ENCODE data around the gene ZSCAN31. TPM values are rescaled to one million over a fixed set of nuclear protein-coding genes. Genes with fewer than 3 reads are reported as not detected.
A peak's percentile ranks its signal among the peaks of the same experiment; 100 is the strongest.

The ZSCAN31 gene
- total and polyA plus RNA-seq, 9 of the 15 experiments (the other 6 are each of a cell fraction or from before 2014, with no cell fraction given), result 3.9 to 12.1 (median 7.0) TPM

GRCh38 chr6:28347119-28347518 is 11.2 kb upstream of the ZSCAN31 start (continued):
- no peak for TF ChIP-seq GTF3C2 (IDR thresholded peaks at IDR 0.05; ENCODE audit: borderline replicate concordance, extremely low read depth, insufficient read length)
- TF ChIP-seq CTBP1 (IDR thresholded peaks at IDR 0.05; ENCODE audit: borderline replicate concordance), result peak; percentile 40; the same call in 1 of the 2 replicates
- TF ChIP-seq NFYB (IDR thresholded peaks at IDR 0.05; ENCODE audit: extremely low read depth, insufficient read length), result no peak
- TF ChIP-seq RAD51 (IDR thresholded peaks at IDR 0.05; ENCODE audit: borderline replicate concordance, low read depth), result no peak
- no peak for TF ChIP-seq XRCC3 (IDR thresholded peaks at IDR 0.05)
- no peak for TF ChIP-seq FOXO4 (CRISPR knock-in tag; IDR thresholded peaks at IDR 0.05)
- TF ChIP-seq DMBX1 (CRISPR knock-in tag; IDR thresholded peaks at IDR 0.05; ENCODE audit: borderline replicate concordance), result peak; percentile 23; the same call in 1 of the 2 replicates
- no peak for TF ChIP-seq ZBTB26 (CRISPR knock-in tag; IDR thresholded peaks at IDR 0.05)
- TF ChIP-seq KAT7 (CRISPR knock-in tag; IDR thresholded peaks at IDR 0.05; ENCODE audit: borderline replicate concordance), result no peak
- peak; percentile 42; the same call in 1 of the 2 replicates for TF ChIP-seq ARID1B (IDR thresholded peaks at IDR 0.05)
- TF ChIP-seq ZEB2 (IDR thresholded peaks at IDR 0.05), result 0 out of 2 replicates have a peak, but pooled peaks have one; percentile 14
- TF ChIP-seq ETV5 (CRISPR knock-in tag; IDR thresholded peaks at IDR 0.05; ENCODE audit: low read depth), result no peak
- TF ChIP-seq ZZZ3 (IDR thresholded peaks at IDR 0.05), result no peak
- no peak for TF ChIP-seq ZNF436 (CRISPR knock-in tag; IDR thresholded peaks at IDR 0.05)
- TF ChIP-seq RCOR1 (IDR thresholded peaks at IDR 0.05; ENCODE audit: borderline replicate concordance in 1 of 2, low read depth in 2 of 2, low read length in 2 of 2), result peak in 1 of 2 experiments; percentile 75; a peak in 1 of 4 replicates
- no peak for TF ChIP-seq DEAF1 (CRISPR knock-in tag; IDR thresholded peaks at IDR 0.05)
- TF ChIP-seq HEY1 (CRISPR knock-in tag; IDR thresholded peaks at IDR 0.05; ENCODE audit: borderline replicate concordance), result no peak
- TF ChIP-seq THAP7 (CRISPR knock-in tag; IDR thresholded peaks at IDR 0.05), result no peak
- TF ChIP-seq NRF1 (conservative IDR thresholded peaks at IDR 0.05 in 1 of 2, IDR thresholded peaks at IDR 0.05 in 1 of 2), result no peak

All from K562 (cell line).